Measurements from ENCODE around the gene GPR62. TPM values are rescaled to one million over a fixed set of nuclear protein-coding genes. Genes with fewer than 3 reads are reported as not detected.
A peak's percentile ranks its signal among the peaks of the same experiment; 100 is the strongest.

GPR62 gene
- total RNA-seq, 6 experiments from 2014 or later, result 0.07 to 0.10 TPM; not detected in 4

GRCh38 chr3:51997172-51997571 lies 42.0 kb downstream of the GPR62 start:
- Mint-ChIP-seq H3K4me1 (ENCODE audit: low read depth) (peaks cover 32% of the 10 kb centered on the region), H3K9me3 (no peaks in the 10 kb centered on the region), H3K27ac (no peak overlapping the region), H3K27me3 (ENCODE audit: insufficient read depth) (peaks cover 3% of the 10 kb centered on the region), H3K4me3 (no peak overlapping the region), H3K36me3 (ENCODE audit: low read depth) (peaks cover 26% of the 10 kb centered on the region)
- DNase-seq, result no peak
- TF ChIP-seq, protein P1, sequence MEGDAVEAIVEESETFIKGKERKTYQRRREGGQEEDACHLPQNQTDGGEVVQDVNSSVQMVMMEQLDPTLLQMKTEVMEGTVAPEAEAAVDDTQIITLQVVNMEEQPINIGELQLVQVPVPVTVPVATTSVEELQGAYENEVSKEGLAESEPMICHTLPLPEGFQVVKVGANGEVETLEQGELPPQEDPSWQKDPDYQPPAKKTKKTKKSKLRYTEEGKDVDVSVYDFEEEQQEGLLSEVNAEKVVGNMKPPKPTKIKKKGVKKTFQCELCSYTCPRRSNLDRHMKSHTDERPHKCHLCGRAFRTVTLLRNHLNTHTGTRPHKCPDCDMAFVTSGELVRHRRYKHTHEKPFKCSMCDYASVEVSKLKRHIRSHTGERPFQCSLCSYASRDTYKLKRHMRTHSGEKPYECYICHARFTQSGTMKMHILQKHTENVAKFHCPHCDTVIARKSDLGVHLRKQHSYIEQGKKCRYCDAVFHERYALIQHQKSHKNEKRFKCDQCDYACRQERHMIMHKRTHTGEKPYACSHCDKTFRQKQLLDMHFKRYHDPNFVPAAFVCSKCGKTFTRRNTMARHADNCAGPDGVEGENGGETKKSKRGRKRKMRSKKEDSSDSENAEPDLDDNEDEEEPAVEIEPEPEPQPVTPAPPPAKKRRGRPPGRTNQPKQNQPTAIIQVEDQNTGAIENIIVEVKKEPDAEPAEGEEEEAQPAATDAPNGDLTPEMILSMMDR (IDR thresholded peaks at IDR 0.05), result no peak

GRCh38 chr3:51997935-51998596 lies 42.9 kb downstream of the GPR62 start:
- DNase-seq, result no peak
- Mint-ChIP-seq H3K27me3 (ENCODE audit: insufficient read depth) (peaks cover 5% of the 10 kb centered on the region), H3K4me3 (no peak overlapping the region; the same call in 1 of the 2 replicates), H3K9me3 (no peaks in the 10 kb centered on the region), H3K27ac (no peak overlapping the region), H3K36me3 (ENCODE audit: low read depth) (peaks cover 20% of the 10 kb centered on the region), H3K4me1 (ENCODE audit: low read depth) (peaks cover 27% of the 10 kb centered on the region)
- TF ChIP-seq, protein P1 (IDR thresholded peaks at IDR 0.05), result no peak

DNA sequence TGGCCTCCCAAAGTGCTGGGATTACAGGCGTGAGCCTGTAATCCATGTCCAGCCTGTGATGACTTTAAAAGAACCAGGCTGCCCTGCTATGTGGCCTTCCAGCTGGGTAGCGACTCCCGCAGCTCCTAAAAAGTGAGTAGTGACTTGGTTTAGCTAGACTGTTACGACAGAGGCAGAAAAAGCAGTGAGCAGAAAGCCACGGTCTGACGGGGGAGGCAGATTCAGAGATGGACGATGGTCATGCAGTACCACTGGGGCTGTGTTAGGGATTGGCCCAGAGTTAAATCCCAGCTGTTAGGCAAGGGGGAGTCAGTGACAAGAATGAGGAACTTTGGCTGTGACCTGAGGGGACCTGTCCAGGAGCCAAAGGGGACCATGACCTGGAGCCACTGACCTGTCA lies 43.6 kb downstream of the GPR62 start:
- Mint-ChIP-seq H3K27ac (no peak overlapping the region), H3K9me3 (no peaks in the 10 kb centered on the region)
- TF ChIP-seq, protein P1 (IDR thresholded peaks at IDR 0.05), result no peak

DNA sequence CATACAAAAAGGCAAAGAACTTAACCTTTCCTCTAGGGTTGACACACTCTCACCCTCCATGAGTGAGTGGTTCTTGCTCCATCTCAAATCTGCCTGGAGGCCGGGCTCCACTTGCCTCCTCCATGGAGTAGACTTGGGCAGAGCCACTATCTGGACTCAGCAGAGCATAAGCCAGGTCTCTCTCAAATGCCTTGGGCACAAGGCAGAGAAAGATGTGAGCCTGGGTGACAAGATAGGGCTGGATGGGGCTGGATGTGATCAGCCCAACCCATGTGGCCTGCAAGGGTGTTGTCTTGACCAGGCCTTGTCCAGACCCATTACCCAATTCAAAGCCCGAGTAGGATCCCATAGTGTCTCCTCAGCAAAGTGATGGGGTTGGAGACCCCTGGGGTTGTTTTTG lies 44.7 kb downstream of the GPR62 start:
- TF ChIP-seq, protein P1 (IDR thresholded peaks at IDR 0.05), result no peak
- Mint-ChIP-seq H3K4me3 (no peak overlapping the region), H3K27ac (no peak overlapping the region), H3K4me1 (ENCODE audit: low read depth) (peaks cover 14% of the 10 kb centered on the region), H3K27me3 (ENCODE audit: insufficient read depth) (peaks cover 7% of the 10 kb centered on the region), H3K36me3 (ENCODE audit: low read depth) (peaks cover 10% of the 10 kb centered on the region), H3K9me3 (no peaks in the 10 kb centered on the region)
- no peak for DNase-seq

More for the DNA sequence above, 43.6 kb downstream of the GPR62 start:
- DNase-seq, result no peak
- H3K36me3 Mint-ChIP-seq (ENCODE audit: low read depth), result peaks cover 20% of the 10 kb centered on the region
- H3K4me3 Mint-ChIP-seq, result no peak overlapping the region
- peaks cover 19% of the 10 kb centered on the region for H3K4me1 Mint-ChIP-seq (ENCODE audit: low read depth)
- H3K27me3 Mint-ChIP-seq (ENCODE audit: insufficient read depth), result peaks cover 7% of the 10 kb centered on the region

DNA sequence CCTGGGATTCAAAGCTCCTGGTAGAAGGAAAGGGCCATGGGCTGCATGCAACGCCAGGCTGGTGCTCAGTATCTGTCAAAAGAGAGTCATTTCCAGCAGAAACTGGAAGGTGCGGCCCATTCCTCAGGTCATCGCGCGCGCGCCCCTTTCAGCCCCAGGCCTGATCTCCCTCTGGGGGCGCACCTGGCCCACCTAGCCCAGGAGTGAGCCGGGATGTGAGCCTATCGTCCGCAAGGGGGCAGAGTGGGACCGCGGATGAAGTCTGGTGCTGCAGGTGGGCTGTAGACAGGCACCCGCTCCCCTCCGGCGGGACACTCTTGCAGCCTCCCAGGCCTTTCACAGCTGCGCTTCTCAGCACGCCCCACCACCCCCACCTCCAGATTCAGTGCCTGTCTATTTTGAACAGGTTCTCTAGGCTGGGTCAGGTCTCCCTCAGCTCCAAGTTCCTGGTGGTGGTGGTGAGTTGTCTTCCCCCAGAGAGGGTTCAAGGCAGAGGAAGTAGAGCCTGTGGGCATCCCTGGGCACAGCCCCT lies 46.3 kb downstream of the GPR62 start:
- H3K9me3 Mint-ChIP-seq, result no peaks in the 10 kb centered on the region
- H3K27me3 Mint-ChIP-seq (ENCODE audit: insufficient read depth), result peaks cover 5% of the 10 kb centered on the region; the same call in 1 of the 2 replicates
- no peak overlapping the region for H3K27ac Mint-ChIP-seq
- TF ChIP-seq, protein P1 (IDR thresholded peaks at IDR 0.05), result peak; percentile 97
- H3K36me3 Mint-ChIP-seq (ENCODE audit: low read depth), result no peaks in the 10 kb centered on the region
- peak; percentile 28 for DNase-seq
- peaks cover 28% of the 10 kb centered on the region for H3K4me1 Mint-ChIP-seq (ENCODE audit: low read depth)
- no peak overlapping the region for H3K4me3 Mint-ChIP-seq

Measured in HFFc6 (cell line).